ENCODE data around the gene DNAAF2.

GRCh38 chr14:49654511-49654910 is 19.5 kb upstream of the DNAAF2 start:
- TF ChIP-seq, protein P1, sequence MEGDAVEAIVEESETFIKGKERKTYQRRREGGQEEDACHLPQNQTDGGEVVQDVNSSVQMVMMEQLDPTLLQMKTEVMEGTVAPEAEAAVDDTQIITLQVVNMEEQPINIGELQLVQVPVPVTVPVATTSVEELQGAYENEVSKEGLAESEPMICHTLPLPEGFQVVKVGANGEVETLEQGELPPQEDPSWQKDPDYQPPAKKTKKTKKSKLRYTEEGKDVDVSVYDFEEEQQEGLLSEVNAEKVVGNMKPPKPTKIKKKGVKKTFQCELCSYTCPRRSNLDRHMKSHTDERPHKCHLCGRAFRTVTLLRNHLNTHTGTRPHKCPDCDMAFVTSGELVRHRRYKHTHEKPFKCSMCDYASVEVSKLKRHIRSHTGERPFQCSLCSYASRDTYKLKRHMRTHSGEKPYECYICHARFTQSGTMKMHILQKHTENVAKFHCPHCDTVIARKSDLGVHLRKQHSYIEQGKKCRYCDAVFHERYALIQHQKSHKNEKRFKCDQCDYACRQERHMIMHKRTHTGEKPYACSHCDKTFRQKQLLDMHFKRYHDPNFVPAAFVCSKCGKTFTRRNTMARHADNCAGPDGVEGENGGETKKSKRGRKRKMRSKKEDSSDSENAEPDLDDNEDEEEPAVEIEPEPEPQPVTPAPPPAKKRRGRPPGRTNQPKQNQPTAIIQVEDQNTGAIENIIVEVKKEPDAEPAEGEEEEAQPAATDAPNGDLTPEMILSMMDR (IDR thresholded peaks at IDR 0.05; ENCODE audit: insufficient read depth, low read length) = no peak
- TF ChIP-seq POLR2AphosphoS5 (IDR thresholded peaks at IDR 0.05; ENCODE audit: low read depth) (no peak), GABPA (IDR thresholded peaks at IDR 0.05; ENCODE audit: low read depth) (no peak)
- TF ChIP-seq, protein P2, sequence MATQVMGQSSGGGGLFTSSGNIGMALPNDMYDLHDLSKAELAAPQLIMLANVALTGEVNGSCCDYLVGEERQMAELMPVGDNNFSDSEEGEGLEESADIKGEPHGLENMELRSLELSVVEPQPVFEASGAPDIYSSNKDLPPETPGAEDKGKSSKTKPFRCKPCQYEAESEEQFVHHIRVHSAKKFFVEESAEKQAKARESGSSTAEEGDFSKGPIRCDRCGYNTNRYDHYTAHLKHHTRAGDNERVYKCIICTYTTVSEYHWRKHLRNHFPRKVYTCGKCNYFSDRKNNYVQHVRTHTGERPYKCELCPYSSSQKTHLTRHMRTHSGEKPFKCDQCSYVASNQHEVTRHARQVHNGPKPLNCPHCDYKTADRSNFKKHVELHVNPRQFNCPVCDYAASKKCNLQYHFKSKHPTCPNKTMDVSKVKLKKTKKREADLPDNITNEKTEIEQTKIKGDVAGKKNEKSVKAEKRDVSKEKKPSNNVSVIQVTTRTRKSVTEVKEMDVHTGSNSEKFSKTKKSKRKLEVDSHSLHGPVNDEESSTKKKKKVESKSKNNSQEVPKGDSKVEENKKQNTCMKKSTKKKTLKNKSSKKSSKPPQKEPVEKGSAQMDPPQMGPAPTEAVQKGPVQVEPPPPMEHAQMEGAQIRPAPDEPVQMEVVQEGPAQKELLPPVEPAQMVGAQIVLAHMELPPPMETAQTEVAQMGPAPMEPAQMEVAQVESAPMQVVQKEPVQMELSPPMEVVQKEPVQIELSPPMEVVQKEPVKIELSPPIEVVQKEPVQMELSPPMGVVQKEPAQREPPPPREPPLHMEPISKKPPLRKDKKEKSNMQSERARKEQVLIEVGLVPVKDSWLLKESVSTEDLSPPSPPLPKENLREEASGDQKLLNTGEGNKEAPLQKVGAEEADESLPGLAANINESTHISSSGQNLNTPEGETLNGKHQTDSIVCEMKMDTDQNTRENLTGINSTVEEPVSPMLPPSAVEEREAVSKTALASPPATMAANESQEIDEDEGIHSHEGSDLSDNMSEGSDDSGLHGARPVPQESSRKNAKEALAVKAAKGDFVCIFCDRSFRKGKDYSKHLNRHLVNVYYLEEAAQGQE (IDR thresholded peaks at IDR 0.05; ENCODE audit: insufficient replicate concordance, low read depth) = no peak

Data from HL-60 (cell line).